GM19239 (cell line): Measurements from ENCODE around the gene ZNF837.
A peak's percentile ranks its signal among the peaks of the same experiment; 100 is the strongest.
"Not testable (repeated sequence)": the region's sequence is repeated elsewhere in the genome, so short reads cannot be mapped to it uniquely, and the experiment has no call there.

Source experiments
- DNase-seq: peaks from one replicate; pipeline ENCODE4 v3.0.0; 2011; ENCODE audit warnings: low spot score; ENCODE audit not compliant: insufficient read length
- FAIRE-seq: peaks from 2 replicates; lab custom pipeline; 2011; peaks lifted over from hg19 to GRCh38; lab: Jason Lieb, UNC

ZNF837 gene

GRCh38 chr19:58396691-58397532 is 16.1 kb upstream of the ZNF837 start:
- FAIRE-seq (no peak), DNase-seq (no peak)

GRCh38 chr19:58395979-58396627 is 15.3 kb upstream of the ZNF837 start:
- no peak for FAIRE-seq
- DNase-seq: no peak

- FAIRE-seq (no peak), DNase-seq (no peak)
These were observed 14.6 kb upstream of the ZNF837 start, which contains the start of gene RNF225 for GRCh38 chr19:58395220-58395978. Gene RNF225 (plus strand): TSS chr19:58395656. CDS start chr19:58396090, 434 bp downstream.

GRCh38 chr19:58394821-58395219 is 14.0 kb upstream of the ZNF837 start:
- no peak for FAIRE-seq

GRCh38 chr19:58393725-58394033 is 12.8 kb upstream of the ZNF837 start:
- DNase-seq: no peak
- no peak for FAIRE-seq

More at GRCh38 chr19:58394821-58395219, 14.0 kb upstream of the ZNF837 start:
- no peak for DNase-seq

GRCh38 chr19:58392945-58393724 is 12.3 kb upstream of the ZNF837 start:
- FAIRE-seq (no peak), DNase-seq (no peak)

GRCh38 chr19:58388175-58388526 is 7.3 kb upstream of the ZNF837 start:
- DNase-seq: no peak
- FAIRE-seq: no peak

- FAIRE-seq (no peak), DNase-seq (no peak)
These were observed 6.7 kb upstream of the ZNF837 start for GRCh38 chr19:58387338-58388174.

GRCh38 chr19:58386576-58387337 is 5.9 kb upstream of the ZNF837 start, which contains the start of gene RPS5:
Gene RPS5 (plus strand): TSS chr19:58387269. CDS start chr19:58388138, 869 bp downstream.
- FAIRE-seq (peak; percentile 96), DNase-seq (peak; percentile 99)

GRCh38 chr19:58385891-58386575 is 5.2 kb upstream of the ZNF837 start:
- DNase-seq (no peak), FAIRE-seq (no peak)

- no peak for DNase-seq
- FAIRE-seq: no peak
These were observed 4.6 kb upstream of the ZNF837 start for GRCh38 chr19:58385313-58385890.

- DNase-seq: no peak
- FAIRE-seq: no peak
These were observed 2.3 kb upstream of the ZNF837 start for GRCh38 chr19:58382997-58383603.

- no peak for DNase-seq
- FAIRE-seq: no peak
These were observed 806 bp upstream of the ZNF837 start for GRCh38 chr19:58381460-58382212.

- no peak for DNase-seq
- FAIRE-seq: peak; percentile 74
These were observed 681 bp downstream of the ZNF837 start for GRCh38 chr19:58380037-58380661.

- DNase-seq (no peak), FAIRE-seq (no peak)
These were observed 1.6 kb downstream of the ZNF837 start for GRCh38 chr19:58379246-58379645.

GRCh38 chr19:58376724-58377123 is 4.1 kb downstream of the ZNF837 start:
- not testable (repeated sequence) for FAIRE-seq, DNase-seq
